ENCODE measurements around the gene ECPAS. TPM values are rescaled to one million over a fixed set of nuclear protein-coding genes. Genes with fewer than 3 reads are reported as not detected.

The ECPAS gene
- total RNA-seq, 6 experiments from 2014 or later = 36.8 to 52.8 (median 41.1) TPM

- intact Hi-C loops (cut with DNase I) = no loop called here
- H3K27ac ChIP-seq = no peak within 1 kb of the TSS
- no peaks in the 10 kb centered on the region for H3K4me1 ChIP-seq
- no peak for DNase-seq
- no peak for TF ChIP-seq CTCF (IDR thresholded peaks at IDR 0.05)
- TF ChIP-seq POLR2A (IDR thresholded peaks at IDR 0.05) = no peak
- no peaks in the 10 kb centered on the region for H3K9me3 ChIP-seq
- no peaks in the 10 kb centered on the region for H3K36me3 ChIP-seq
- no peak for ATAC-seq
- no peak within 1 kb of the TSS for H3K4me3 ChIP-seq
- no peaks in the 10 kb centered on the region for H3K27me3 ChIP-seq
- 63% methylated on average over 4 of the region's 4 CpGs for WGBS (ENCODE audit: insufficient coverage, low coverage, low lambda C conversion rate, missing lambda C conversion rate)
These were observed 154.1 kb downstream of the ECPAS start, which contains the start of gene OR2K2 for GRCh38 chr9:111330124-111330523. Gene OR2K2 (minus strand): TSS chr9:111330224. CDS start chr9:111328433, 1,791 bp downstream.

GRCh38 chr9:111320631-111321030, 163.6 kb downstream of the ECPAS start:
- TF ChIP-seq POLR2A (IDR thresholded peaks at IDR 0.05) = no peak
- no peak for TF ChIP-seq CTCF (IDR thresholded peaks at IDR 0.05)
- no peaks in the 10 kb centered on the region for H3K4me1 ChIP-seq
- H3K27me3 ChIP-seq = no peaks in the 10 kb centered on the region
- no peak overlapping the region for H3K27ac ChIP-seq
- DNase-seq (no peak), ATAC-seq (no peak)
- no peak overlapping the region for H3K4me3 ChIP-seq
- H3K9me3 ChIP-seq = no peaks in the 10 kb centered on the region
- intact Hi-C loops (cut with DNase I) = no loop called here
- H3K36me3 ChIP-seq = no peaks in the 10 kb centered on the region
- WGBS (ENCODE audit: insufficient coverage, low coverage, low lambda C conversion rate, missing lambda C conversion rate) = 33% methylated on average over 3 of the region's 3 CpGs

GRCh38 chr9:111316796-111317195, 167.4 kb downstream of the ECPAS start:
- ATAC-seq (no peak), DNase-seq (no peak)
- TF ChIP-seq POLR2A (IDR thresholded peaks at IDR 0.05) (no peak), CTCF (IDR thresholded peaks at IDR 0.05) (no peak)
- intact Hi-C loops (cut with DNase I) = no loop called here
- Histone ChIP-seq H3K27ac (no peak overlapping the region), H3K27me3 (no peaks in the 10 kb centered on the region), H3K9me3 (no peaks in the 10 kb centered on the region), H3K4me1 (no peaks in the 10 kb centered on the region), H3K36me3 (no peaks in the 10 kb centered on the region), H3K4me3 (no peak overlapping the region)
- 80% methylated on average over 3 of the region's 3 CpGs for WGBS (ENCODE audit: insufficient coverage, low coverage, low lambda C conversion rate, missing lambda C conversion rate)

Small RNAs within 50 kb of the gene (small RNA-seq; reads per million reads assigned to genes)
- gene RNA5SP294 = 0 reads per million in 2 experiments

Other genes starting within 250 kb of the ECPAS start
- gene OR2K2, start 154.2 kb downstream of the ECPAS start, total RNA-seq = not detected
- gene ZNF483, start 40.8 kb upstream of the ECPAS start, total RNA-seq = 1 to 10 TPM in 1 of 6 experiments, under 1 TPM in 5; 0.06 to 1.2 (median 0.37) TPM
- gene PTGR1, start 115.3 kb upstream of the ECPAS start, total RNA-seq = 1,000 to 10,000 TPM in 1 of 6 experiments, 100 to 1,000 TPM in 5; 477 to 1,242 (median 773) TPM
- 10 to 100 TPM; 12.2 to 32.8 (median 18.2) TPM for gene DNAJC25, start 147.0 kb upstream of the ECPAS start, total RNA-seq
- 10 to 100 TPM in 3 of 6 experiments, 1 to 10 TPM in 3; 8.1 to 23.8 (median 14.0) TPM for gene GNG10, start 177.2 kb upstream of the ECPAS start, total RNA-seq